GM18517 (cell line): Measurements from ENCODE around the gene DNAAF8.

Experiments
- ATAC-seq: cut with Tn5 transposase; IDR thresholded peaks from one replicate; pipeline ENCODE4 v1.9.1; 2021; ENCODE audit warnings: mild to moderate bottlenecking, moderate library complexity; ENCODE audit not compliant: unreplicated experiment

The DNAAF8 gene

GRCh38 chr16:4695473-4696171 lies 38.7 kb upstream of the DNAAF8 start:
- no peak for ATAC-seq

DNA sequence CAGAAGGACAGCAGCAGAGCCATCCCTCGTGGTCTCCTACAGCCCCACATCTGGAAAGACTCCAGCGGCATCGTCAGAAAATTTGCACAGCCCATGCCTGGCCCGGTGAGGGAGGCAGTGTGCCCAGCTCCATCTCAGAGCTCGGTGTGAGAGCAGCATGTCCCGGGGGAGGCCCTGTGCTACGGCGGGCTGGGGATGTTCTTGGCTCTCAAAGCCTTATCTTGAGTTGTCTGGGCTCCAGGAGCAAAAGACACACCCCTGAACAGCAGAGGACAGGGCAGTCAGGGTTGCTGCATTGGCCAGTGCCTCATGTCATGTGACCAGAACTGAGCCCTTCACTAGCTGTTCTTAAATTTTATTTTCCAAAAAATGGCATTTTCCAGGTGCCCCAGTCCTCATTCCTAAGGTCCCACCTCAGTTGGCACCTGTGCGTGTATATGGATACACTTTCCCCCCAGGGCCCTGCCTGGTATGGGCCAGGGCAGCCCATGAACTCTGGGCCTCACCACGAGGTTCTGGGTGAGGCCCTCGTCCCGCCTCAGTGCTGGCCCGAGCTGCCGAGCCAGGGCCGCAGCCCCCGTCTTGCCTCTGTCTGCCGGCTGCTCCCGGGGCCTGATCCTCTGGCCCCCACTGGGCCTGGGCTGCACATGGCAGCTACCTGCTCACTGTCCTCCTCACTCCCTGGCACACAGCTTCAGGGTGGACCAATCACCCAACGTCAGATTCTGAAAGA lies 38.0 kb upstream of the DNAAF8 start:
- ATAC-seq: no peak

- ATAC-seq: no peak
Measured at GRCh38 chr16:4696905-4697847, 37.2 kb upstream of the DNAAF8 start.

DNA sequence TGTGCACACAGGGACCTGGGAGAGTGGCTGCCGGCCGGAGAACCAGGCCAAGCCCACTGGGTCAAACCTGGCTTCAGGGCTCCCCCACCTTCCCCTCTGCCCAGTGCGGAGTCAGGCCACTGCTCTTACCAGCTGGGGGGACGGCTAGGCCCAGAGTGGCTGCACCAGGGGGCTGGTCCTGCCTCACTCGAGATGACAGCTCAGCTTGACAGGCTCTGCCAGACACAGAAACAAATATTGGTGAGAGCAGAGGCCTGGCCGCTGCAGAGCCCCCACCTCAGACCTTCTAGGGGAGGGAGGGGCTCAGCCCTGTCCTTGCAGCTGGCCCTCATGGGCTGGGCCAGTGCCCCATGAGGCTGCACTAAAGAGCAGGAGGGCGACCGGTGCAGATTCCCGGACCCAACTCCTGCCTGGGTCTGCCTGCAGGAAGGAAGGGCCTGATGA lies 36.5 kb upstream of the DNAAF8 start:
- ATAC-seq: no peak

- ATAC-seq: no peak
Measured at GRCh38 chr16:4698321-4699045, 35.9 kb upstream of the DNAAF8 start.

- no peak for ATAC-seq
Measured at GRCh38 chr16:4699046-4699556, 35.2 kb upstream of the DNAAF8 start.

GRCh38 chr16:4700380-4700996 lies 33.8 kb upstream of the DNAAF8 start:
- no peak for ATAC-seq

- no peak for ATAC-seq
Measured at GRCh38 chr16:4700997-4701743, 33.2 kb upstream of the DNAAF8 start.

GRCh38 chr16:4701791-4702465 lies 32.4 kb upstream of the DNAAF8 start:
- no peak for ATAC-seq

- no peak for ATAC-seq
Measured at GRCh38 chr16:4702466-4702808, 31.9 kb upstream of the DNAAF8 start.

DNA sequence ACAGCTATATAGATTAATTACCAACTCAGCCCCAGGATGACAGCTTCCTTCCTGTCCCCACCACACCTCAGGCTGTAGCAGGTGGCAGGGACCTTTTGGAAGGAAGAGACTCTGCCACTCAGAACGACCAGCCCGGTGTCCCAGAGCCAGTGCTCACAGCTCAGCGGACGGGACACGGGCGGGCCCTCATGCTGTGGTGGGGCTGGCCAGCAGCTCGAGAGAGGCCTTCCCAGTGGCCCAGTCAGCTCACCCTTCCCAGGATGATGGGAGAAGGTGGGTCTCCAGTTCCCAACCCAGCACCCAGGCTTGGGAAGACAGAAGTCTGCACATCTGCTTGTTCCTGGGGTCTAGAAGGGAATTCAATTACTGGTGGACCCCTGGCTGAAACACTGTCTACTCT lies 30.4 kb upstream of the DNAAF8 start:
- no peak for ATAC-seq

GRCh38 chr16:4704491-4704890 lies 29.8 kb upstream of the DNAAF8 start:
- ATAC-seq: no peak

DNA sequence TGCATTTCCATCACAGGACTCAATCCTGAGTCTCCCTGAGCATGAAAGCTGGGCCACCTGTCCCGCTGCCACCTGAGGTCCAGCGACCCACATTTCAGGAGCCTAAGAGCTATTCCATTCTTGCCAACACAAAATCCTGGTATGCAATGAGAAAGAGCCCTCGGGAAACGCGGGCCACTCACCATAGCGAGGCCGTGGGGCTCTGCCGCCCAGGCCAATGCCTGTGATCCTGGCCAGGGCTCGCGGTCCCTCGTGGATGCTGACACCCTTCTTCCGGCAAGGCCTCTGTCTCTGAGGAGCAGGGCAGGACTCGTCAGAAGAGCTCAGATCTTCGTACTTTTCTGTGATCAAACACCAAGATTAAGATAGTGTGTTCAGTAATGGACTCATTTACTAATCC lies 29.4 kb upstream of the DNAAF8 start:
- no peak for ATAC-seq

- no peak for ATAC-seq
Measured at GRCh38 chr16:4706871-4707270, 27.5 kb upstream of the DNAAF8 start.

DNA sequence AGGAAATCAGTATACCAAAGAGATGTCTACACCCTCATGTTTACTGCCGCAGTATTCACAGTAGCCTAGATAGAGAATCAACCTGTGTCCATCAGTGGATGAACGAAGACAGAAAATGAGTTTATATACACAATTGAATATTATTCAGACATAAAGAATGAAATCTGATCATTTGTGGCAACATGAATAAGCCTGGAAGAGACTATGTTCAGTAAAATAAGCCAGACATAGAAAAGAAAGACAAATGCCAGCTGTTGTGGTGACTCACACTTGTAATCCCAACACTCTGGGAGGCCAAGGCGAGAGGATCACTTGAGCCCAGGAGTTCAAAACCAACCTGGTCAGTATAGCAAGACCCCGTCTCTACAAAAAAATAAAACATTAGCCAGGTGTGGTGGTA lies 24.9 kb upstream of the DNAAF8 start:
- ATAC-seq: no peak

- ATAC-seq: no peak
Measured at GRCh38 chr16:4713663-4714501, 20.5 kb upstream of the DNAAF8 start.

DNA sequence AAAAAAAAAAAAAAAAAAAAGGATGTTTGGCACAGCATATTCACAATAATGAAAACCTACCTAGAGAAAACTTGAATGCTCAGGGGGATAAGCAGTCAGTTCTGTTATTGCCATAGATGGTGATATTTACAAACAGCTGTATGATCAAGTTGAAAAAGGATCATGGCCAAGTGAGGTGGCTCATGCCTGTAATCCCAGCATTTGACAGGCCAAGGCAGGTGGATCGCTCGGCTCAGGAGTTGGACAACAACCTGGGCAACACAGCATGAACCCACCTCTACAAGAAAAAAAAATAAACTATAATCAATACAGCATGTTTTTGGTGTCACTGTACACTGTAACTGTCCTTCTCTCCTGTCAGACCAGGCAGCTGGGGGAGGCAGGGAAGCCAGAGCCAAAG lies 19.3 kb upstream of the DNAAF8 start:
- no peak for ATAC-seq

DNA sequence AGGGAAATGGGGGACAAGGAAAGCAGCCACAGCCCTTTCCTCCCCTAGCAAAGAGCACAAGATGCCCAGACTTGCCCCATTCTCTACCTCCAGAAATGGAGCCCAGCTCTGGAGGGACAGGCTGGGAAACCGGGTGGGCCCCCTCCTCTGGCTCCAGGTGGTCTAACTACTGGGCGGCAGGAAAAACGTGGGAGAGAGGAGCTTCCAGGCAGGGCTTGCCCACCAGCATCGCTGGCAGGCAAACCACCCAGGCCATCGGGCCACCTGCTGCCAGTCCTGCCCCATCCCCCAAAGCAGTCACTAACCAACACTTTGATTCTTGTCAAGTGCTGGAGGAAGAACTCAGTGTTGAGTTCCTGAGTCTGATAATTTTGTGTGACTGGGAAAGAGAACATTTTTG lies 15.9 kb upstream of the DNAAF8 start:
- ATAC-seq: no peak
